ENCODE measurements around the gene SLC39A3. TPM values are rescaled to one million over a fixed set of nuclear protein-coding genes. Genes with fewer than 3 reads are reported as not detected.
A peak's percentile ranks its signal among the peaks of the same experiment; 100 is the strongest.

SLC39A3 gene
- total RNA-seq, 2 experiments from 2014 or later, result 25.4 to 27.4 TPM

DNA sequence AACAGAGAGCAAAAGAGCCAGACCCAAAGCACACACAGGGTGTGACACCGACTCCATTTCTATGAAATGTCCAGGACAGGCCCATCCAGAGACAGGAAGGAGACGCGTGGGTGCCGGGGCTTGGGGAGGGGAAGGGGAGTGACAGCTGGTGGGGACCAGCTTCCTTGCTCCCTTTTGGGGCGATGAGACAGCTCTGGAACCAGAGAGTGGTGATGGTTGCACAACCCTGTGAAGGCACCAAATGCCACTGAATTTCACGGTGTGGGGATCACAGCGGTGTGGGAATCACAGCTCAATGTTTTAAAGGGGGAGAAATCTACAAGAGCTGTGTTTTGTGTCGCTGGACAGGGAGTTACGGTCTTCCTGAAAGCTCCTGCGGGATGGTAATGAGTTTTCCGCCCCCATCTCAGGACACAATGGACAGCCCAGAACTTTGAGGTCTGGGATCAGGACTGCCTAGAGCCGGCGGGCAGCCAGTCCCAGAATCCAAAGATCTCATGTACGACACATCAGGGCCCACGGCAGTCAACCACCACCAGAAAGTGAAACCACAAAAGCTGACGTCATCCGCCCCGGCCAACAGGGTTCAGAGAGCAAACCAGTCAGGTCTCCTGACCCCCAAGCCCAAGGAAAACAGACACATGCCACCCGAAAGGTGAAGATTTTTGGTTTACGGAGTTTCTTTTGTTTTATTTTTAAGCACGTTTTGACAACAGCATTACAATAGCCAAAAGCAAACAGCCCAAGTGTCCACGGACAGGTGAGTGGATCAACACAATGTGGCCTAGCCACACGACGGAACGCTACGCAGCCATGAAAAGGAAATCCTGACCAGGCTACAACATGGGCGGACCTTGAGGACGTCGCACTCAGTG, 36.0 kb upstream of the SLC39A3 start:
- CTCF ChIA-PET, result interaction anchor here (1.3 kb wide), 1 partner anchor 127 kb away, joined by 4 read pairs; no protein-coding TSS in a partner anchor

DNA sequence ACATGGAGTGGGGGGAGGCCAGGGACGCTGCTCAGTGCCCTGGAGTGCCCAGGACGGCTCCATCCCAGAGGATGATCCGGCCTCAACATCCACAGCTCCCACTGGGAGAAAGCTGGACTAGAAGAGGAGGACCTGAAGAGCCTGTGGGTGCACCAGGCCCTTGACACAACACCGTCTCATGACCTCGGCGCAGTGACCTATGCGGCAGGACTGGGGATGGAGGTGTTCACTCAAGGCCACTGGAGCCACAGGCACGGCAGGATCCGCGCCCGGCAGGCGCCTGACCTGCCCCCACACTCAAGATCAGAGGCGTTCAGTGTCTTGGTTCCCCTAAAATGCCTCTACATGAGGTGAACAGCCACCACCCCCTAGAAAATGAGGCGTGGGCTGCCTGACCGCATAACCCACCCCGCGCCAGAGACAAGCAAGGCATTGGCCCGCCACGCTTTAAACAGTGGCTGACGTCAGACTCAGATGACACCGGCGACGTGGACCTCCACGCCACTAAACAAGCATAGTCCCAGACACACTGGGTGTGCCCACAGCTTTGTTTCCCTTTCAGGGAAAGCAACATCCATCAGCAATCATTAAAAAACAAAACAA, 35.2 kb upstream of the SLC39A3 start:
- H3K4me3 Mint-ChIP-seq, result peak overlapping the region; percentile 76
- H3K27ac Mint-ChIP-seq, result peak overlapping the region; percentile 91
- H3K27me3 Mint-ChIP-seq, result no peaks in the 10 kb centered on the region
- CTCF ChIA-PET, result interaction anchor here (1.3 kb wide), 1 partner anchor 127 kb away, joined by 4 read pairs; no protein-coding TSS in a partner anchor
- no peak for DNase-seq
- H3K9me3 Mint-ChIP-seq, result no peaks in the 10 kb centered on the region
- H3K36me3 Mint-ChIP-seq (ENCODE audit: low read depth), result peaks cover 5% of the 10 kb centered on the region
- peaks cover 30% of the 10 kb centered on the region for H3K4me1 Mint-ChIP-seq
- POLR2A ChIA-PET, result interaction anchor here (0.6 to 1.6 kb wide), 5 partner anchors 9 to 64 kb away, joined by 3 to 8 read pairs (median 3); partner anchors contain the start of genes SLC39A3 and THOP1

More for the DNA sequence above, 36.0 kb upstream of the SLC39A3 start:
- Mint-ChIP-seq H3K27me3 (no peaks in the 10 kb centered on the region), H3K27ac (peak overlapping the region; percentile 91), H3K4me3 (peak overlapping the region; percentile 76), H3K9me3 (no peaks in the 10 kb centered on the region), H3K36me3 (ENCODE audit: low read depth) (peaks cover 10% of the 10 kb centered on the region), H3K4me1 (peaks cover 37% of the 10 kb centered on the region)
- POLR2A ChIA-PET, result interaction anchor here (0.6 to 1.6 kb wide), 5 partner anchors 9 to 65 kb away, joined by 3 to 8 read pairs (median 3); partner anchors contain the start of genes SLC39A3 and THOP1
- DNase-seq, result peak; percentile 79

DNA sequence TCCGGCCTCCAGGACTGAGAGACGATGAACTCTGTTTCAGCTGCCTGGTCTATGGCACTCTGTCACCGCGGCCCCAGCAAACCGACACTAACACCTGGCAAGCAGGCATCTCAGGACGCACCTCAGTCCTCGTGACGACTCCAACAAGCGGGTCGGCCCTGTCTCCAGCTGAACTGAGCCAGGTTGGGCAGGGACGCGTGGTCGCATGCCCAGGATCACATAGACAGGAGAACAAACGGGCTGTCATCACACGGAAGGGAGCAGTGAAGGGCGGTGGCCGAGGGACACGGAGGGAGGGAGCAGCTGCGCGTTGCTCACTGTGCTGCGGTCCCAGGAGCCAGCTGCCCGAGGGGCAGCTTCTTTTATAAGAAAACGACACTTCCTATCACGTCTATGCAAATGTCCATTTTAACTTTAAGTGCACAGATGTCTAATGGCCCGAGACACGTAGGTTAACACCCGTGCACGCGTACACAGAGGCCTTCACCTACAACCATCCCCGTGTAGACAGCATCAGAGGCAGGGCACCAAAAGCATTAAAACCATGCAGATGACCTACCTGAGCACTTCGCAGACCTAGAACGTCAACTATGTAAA, 34.4 kb upstream of the SLC39A3 start:
- H3K4me3 Mint-ChIP-seq, result no peak overlapping the region
- no peak overlapping the region for H3K27ac Mint-ChIP-seq
- H3K27me3 Mint-ChIP-seq, result no peaks in the 10 kb centered on the region
- no peak for DNase-seq
- H3K4me1 Mint-ChIP-seq, result peaks cover 28% of the 10 kb centered on the region
- H3K9me3 Mint-ChIP-seq, result no peaks in the 10 kb centered on the region
- ChIA-PET POLR2A (no interaction called here), CTCF (no interaction called here)
- H3K36me3 Mint-ChIP-seq (ENCODE audit: low read depth), result peaks cover 4% of the 10 kb centered on the region

DNA sequence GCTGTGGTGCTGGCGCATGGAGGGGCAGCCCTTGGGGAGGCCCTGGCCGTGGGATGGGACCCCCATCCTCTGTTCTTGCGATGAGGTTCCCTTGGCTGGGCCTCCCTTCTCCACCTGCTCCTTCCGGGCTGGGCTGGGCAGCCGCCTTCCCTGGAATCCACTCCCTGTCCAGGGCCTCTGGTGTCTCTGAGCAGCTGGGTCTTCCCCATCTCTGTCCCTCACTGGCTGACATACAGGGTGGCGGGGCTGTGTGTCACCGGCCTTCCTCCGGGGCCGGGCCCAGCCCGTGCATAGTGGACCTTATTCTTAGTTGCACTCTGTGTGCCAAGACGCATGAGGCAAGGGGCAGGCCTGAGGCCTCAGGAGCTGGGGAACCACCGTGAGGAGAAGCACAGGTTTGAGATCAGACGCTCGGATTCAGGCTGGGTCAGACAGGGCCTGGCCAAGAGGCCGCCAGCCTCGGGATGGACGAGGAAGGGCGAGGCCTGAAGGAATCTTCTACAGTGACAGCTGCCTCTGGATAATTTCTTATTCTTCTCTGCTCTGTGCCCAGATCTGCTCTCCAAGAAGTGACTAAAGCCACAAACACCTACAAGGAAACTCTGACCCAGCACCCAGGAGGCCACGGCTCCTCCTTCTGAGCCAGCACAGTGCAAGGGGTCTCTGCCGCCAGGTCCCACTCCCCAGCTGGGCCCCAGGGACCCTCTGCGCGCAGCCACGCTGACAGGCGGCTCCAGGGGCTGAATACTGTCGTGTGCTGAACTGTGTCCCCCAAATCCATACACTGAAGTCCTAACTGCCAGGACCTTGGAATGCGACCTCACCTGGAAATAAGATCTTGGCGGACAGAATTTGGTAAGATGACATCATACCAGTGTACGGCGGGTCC, 32.2 kb upstream of the SLC39A3 start:
- no peaks in the 10 kb centered on the region for H3K9me3 Mint-ChIP-seq

DNA sequence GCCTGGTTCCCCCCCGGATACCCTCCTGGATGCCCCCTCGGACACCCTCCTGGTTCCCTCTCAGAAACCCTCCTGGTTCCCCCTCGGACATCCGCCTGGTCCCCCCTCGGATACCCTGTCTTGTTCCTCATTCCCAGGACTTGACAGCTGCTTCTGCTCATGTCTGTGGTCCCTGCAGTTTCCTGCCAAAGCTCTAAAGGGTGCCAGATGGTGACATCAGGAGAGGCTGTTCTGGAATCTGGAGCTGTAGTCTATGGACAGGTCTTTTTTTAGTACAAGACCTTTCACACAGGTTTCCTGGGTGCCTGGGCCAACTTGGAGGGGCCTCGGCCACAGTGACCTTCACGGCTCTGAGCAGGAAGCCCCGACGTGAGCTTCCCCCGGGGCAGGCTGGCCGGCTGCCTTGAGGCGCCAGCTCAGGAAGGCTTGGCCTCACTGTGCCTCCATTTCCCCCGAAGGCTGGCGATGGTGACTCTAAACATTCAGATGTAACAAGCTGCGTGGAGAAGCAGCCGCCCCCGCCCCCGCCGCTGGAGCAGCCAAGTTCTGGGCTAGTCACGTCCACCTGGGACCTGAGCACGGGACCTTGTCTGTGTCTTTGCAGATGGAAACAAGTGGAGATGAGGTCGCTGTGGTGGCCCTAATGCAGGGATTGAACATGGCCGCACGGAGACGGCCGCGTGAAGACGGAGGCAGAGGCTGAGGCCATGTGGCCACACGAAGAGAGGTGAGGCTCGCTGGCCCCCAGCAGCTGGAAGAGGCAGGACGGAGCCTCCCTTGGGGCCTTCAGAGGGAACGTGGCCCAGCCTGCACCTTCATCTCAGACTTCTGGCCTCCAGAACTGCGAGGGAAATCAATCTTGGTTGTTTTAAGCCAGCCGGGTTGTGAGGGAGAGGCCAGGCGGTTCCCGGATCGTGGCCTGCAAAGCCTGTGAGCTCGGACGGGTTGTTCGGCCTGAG, 30.5 kb upstream of the SLC39A3 start:
- H3K27ac Mint-ChIP-seq, result no peak overlapping the region
- no peak overlapping the region for H3K4me3 Mint-ChIP-seq
- H3K27me3 Mint-ChIP-seq, result no peaks in the 10 kb centered on the region
- POLR2A ChIA-PET, result no interaction called here
- H3K9me3 Mint-ChIP-seq, result no peaks in the 10 kb centered on the region
- CTCF ChIA-PET, result no interaction called here
- no peak for DNase-seq
- H3K4me1 Mint-ChIP-seq, result peaks cover 16% of the 10 kb centered on the region
- peaks cover 8% of the 10 kb centered on the region for H3K36me3 Mint-ChIP-seq (ENCODE audit: low read depth)

More for the DNA sequence above, 32.2 kb upstream of the SLC39A3 start:
- no peak overlapping the region for H3K4me3 Mint-ChIP-seq
- ChIA-PET CTCF (no interaction called here), POLR2A (no interaction called here)
- H3K4me1 Mint-ChIP-seq, result peaks cover 28% of the 10 kb centered on the region
- H3K36me3 Mint-ChIP-seq (ENCODE audit: low read depth), result peaks cover 4% of the 10 kb centered on the region
- no peak for DNase-seq
- no peak overlapping the region for H3K27ac Mint-ChIP-seq
- no peaks in the 10 kb centered on the region for H3K27me3 Mint-ChIP-seq

DNA sequence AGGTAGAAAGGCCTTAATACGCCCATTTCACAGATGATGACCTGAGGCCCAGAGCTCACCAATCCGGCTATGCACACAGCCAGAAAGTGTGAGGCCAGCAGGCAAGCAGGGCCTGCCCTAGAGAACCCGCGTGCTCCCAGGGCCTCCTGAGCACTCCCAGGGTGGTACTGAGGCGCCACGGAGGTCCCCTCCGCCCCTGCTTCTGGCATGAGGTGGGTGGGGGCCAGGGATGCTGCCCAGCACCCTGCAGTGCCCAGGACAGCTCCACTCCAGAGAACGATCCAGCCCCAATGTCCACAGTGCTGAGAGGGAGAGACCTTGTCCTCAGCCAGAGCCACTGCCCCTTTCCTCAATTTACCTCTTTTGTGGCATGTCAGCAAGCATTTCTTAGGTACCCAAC, 29.4 kb upstream of the SLC39A3 start:
- POLR2A ChIA-PET, result interaction anchor here (1.5 kb wide), 1 partner anchor 14 kb away, joined by 5 read pairs; the partner anchor contains the start of gene SGTA

DNA sequence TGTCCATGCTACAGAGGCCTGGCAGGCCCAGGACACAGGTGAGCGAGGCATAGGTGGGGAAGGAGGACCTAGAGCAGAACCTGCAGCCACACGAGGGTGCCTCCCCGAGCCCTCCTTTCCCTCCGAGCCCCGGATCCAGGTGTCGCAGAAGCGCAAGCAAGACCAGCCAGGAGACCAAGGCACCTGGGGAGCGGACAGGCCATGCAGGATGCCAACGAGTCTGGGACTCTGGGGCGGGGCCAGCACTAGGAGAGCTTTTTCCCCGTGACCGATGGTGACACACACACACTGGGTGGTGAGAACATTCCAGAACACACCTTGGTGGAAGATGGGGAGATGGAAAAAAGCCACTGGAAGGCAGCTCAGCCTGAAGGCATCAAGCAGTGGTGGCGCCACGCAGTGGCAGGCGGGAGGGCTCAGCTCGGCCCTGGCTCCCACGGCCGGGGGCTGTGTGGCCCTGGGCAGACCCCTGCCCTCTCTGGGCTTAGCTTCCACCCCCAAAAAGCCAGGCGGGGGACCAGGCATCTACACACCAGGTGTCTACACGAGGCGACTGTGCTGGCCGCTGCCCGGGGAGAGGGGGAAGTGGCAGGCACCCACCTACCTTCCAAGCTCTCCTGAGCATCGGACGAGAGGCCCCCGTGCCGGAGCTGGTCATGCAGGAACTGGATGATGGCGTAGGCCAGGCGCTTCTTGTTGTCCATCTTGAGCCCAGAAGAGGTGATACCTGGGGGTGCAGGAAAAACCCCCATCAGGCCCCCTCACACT, 28.7 kb upstream of the SLC39A3 start:
- CTCF ChIA-PET, result no interaction called here
- Mint-ChIP-seq H3K9me3 (no peaks in the 10 kb centered on the region), H3K27ac (no peak overlapping the region), H3K27me3 (no peaks in the 10 kb centered on the region), H3K4me1 (peaks cover 2% of the 10 kb centered on the region), H3K4me3 (no peak overlapping the region), H3K36me3 (ENCODE audit: low read depth) (peaks cover 8% of the 10 kb centered on the region)
- POLR2A ChIA-PET, result interaction anchor here (1.5 kb wide), 1 partner anchor 14 kb away, joined by 5 read pairs; the partner anchor contains the start of gene SGTA
- no peak for DNase-seq

More for the DNA sequence above, 29.4 kb upstream of the SLC39A3 start:
- Mint-ChIP-seq H3K4me3 (no peak overlapping the region), H3K27ac (no peak overlapping the region), H3K4me1 (peaks cover 6% of the 10 kb centered on the region), H3K9me3 (no peaks in the 10 kb centered on the region), H3K36me3 (ENCODE audit: low read depth) (peaks cover 8% of the 10 kb centered on the region), H3K27me3 (no peaks in the 10 kb centered on the region)
- DNase-seq, result no peak
- CTCF ChIA-PET, result no interaction called here

DNA sequence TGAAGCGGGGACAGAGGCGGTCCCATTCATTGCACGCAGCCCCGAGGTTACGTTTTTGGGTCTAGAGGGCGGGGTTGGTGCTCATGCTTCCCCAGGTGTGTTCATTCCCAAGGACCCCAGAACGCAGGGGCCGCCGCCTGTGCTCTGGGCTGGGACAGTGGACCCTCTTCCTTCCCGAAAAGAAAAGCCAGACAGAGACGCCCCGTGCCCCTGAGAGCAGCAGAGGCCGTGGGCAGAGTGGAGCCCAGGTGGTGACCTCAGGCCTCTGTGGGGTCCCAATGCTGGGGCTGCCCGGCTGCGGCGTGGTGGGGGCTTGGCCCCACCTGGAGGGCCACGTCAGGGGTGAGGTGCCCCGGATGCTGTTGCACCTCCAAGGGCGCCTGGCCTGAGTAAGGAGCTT, 27.9 kb upstream of the SLC39A3 start:
- H3K4me3 Mint-ChIP-seq, result no peak overlapping the region
- peaks cover 2% of the 10 kb centered on the region for H3K4me1 Mint-ChIP-seq
- no peak for DNase-seq
- ChIA-PET POLR2A (no interaction called here), CTCF (no interaction called here)
- H3K9me3 Mint-ChIP-seq, result no peaks in the 10 kb centered on the region
- H3K27me3 Mint-ChIP-seq, result no peaks in the 10 kb centered on the region
- H3K36me3 Mint-ChIP-seq (ENCODE audit: low read depth), result peaks cover 8% of the 10 kb centered on the region
- no peak overlapping the region for H3K27ac Mint-ChIP-seq

DNA sequence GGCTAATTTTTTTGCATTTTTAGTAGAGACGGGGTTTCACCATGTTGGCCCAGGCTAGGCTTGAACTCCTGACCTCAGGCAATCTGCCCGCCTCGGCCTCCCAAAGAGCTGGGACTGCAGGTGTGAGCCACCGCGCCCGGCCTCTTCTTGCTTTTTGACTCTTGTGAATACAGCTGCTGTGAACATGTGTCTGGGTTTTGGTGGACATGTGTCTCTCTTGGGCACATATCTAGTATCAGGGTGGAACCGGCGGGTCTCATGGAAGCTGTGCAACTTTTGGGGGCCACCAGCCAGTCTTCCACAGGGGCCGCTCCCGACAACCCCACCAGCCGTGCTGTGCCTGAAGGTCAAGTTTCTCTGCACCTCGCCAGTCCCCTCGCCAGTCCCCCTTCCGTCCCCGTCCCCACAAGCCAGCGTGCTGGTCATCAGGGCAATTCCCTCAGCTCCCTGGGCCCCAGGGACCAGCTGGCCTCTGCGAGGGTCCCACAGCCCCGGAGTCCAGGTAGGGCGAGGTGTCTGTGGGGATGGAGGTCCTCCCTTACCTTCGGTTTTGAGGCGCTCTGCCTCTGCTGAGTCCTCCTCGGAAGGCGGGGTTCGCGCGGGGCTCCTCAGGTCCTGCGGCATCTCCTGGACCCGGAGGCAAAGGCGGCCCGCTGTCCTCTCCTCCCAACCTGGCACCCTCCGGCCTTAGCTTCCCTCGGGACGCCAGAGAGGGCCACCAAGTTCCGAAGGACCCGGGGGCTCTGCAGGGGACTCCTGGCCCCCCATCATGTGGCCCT, 27.0 kb upstream of the SLC39A3 start:
- CTCF ChIA-PET, result no interaction called here
- POLR2A ChIA-PET, result interaction anchor here (0.8 kb wide), 1 partner anchor 9 kb away, joined by 3 read pairs; no protein-coding TSS in a partner anchor

DNA sequence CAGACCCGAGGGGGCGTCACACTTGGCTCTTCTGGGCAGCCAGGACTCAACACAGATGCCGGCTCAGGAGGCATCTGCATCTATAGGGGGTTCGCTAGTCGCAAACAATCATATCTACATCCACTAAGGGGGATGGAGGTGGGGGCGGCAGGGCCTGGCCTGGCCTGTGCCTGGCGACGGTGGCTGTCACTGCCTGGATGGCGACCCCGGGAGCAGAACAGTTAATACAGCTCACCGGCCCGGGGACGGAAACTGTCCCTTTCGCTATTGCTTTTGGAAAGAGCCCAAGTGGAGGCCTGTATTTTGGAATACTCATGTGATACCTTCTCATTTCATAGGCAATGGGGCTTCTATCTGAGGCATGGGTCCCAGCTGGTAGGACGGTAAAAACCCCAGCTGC, 25.6 kb upstream of the SLC39A3 start:
- POLR2A ChIA-PET, result no interaction called here
- no peak for DNase-seq
- no peak overlapping the region for H3K4me3 Mint-ChIP-seq
- H3K4me1 Mint-ChIP-seq, result no peaks in the 10 kb centered on the region
- no peaks in the 10 kb centered on the region for H3K27me3 Mint-ChIP-seq
- H3K36me3 Mint-ChIP-seq (ENCODE audit: low read depth), result peaks cover 16% of the 10 kb centered on the region
- no peak overlapping the region for H3K27ac Mint-ChIP-seq
- H3K9me3 Mint-ChIP-seq, result no peaks in the 10 kb centered on the region
- CTCF ChIA-PET, result no interaction called here

More for the DNA sequence above, 27.0 kb upstream of the SLC39A3 start:
- H3K36me3 Mint-ChIP-seq (ENCODE audit: low read depth), result peaks cover 11% of the 10 kb centered on the region
- no peaks in the 10 kb centered on the region for H3K27me3 Mint-ChIP-seq
- H3K4me1 Mint-ChIP-seq, result no peaks in the 10 kb centered on the region
- H3K9me3 Mint-ChIP-seq, result no peaks in the 10 kb centered on the region
- no peak for DNase-seq
- no peak overlapping the region for H3K27ac Mint-ChIP-seq
- no peak overlapping the region for H3K4me3 Mint-ChIP-seq

DNA sequence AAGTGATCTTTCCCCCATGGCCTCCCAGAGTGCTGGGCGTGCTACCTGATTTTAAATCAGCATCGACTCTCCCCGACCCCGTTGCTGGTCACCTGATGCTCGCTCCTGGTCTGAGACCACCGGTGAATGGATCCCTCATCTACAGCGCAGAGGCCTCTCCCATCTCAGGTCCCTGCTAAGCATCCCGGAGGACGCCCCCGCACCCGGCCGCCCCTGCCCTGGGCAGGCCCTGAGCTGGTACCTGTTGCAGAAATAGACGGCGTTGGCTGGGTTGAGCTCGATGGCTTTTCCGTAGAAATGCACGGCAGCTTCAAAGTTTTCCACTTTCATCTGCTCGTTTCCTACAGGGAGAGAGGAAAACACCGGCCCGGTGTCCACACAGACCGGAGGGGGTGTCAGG, 25.1 kb upstream of the SLC39A3 start:
- ChIA-PET CTCF (no interaction called here), POLR2A (no interaction called here)
- Mint-ChIP-seq H3K9me3 (no peaks in the 10 kb centered on the region), H3K4me1 (no peaks in the 10 kb centered on the region), H3K36me3 (ENCODE audit: low read depth) (peaks cover 16% of the 10 kb centered on the region), H3K4me3 (no peak overlapping the region), H3K27me3 (no peaks in the 10 kb centered on the region), H3K27ac (no peak overlapping the region)
- no peak for DNase-seq
